ENCODE measurements around the gene PPP6R2. TPM values are rescaled to one million over a fixed set of nuclear protein-coding genes. Genes with fewer than 3 reads are reported as not detected.

Gene PPP6R2
- total RNA-seq, 1 experiment from 2014 or later: 62.1 TPM

GRCh38 chr22:50461979-50462540, 118.9 kb downstream of the PPP6R2 start:
- H3K36me3 ChIP-seq: peaks cover 98% of the 10 kb centered on the region
- DNase-seq (ENCODE audit: low read depth in 1 of 2, low spot score in 2 of 2): no peak
- H3K4me3 ChIP-seq: no peak overlapping the region
- no peaks in the 10 kb centered on the region for H3K4me1 ChIP-seq (replicated peaks)
- no peaks in the 10 kb centered on the region for H3K9me3 ChIP-seq (replicated peaks)
- H3K27ac ChIP-seq: no peak overlapping the region
- no peaks in the 10 kb centered on the region for H3K27me3 ChIP-seq (replicated peaks)

GRCh38 chr22:50463188-50463900, 120.2 kb downstream of the PPP6R2 start:
- Histone ChIP-seq H3K27ac (no peak overlapping the region), H3K36me3 (peaks cover 94% of the 10 kb centered on the region), H3K9me3 (replicated peaks) (no peaks in the 10 kb centered on the region), H3K4me3 (no peak overlapping the region), H3K4me1 (replicated peaks) (no peaks in the 10 kb centered on the region), H3K27me3 (replicated peaks) (no peaks in the 10 kb centered on the region)
- no peak for DNase-seq (ENCODE audit: low read depth in 1 of 2, low spot score in 2 of 2)

GRCh38 chr22:50464451-50464850, 121.3 kb downstream of the PPP6R2 start:
- Histone ChIP-seq H3K9me3 (replicated peaks) (no peaks in the 10 kb centered on the region), H3K27ac (no peak overlapping the region), H3K4me1 (replicated peaks) (peaks cover under 1% of the 10 kb centered on the region), H3K4me3 (no peak overlapping the region), H3K27me3 (replicated peaks) (no peaks in the 10 kb centered on the region), H3K36me3 (peaks cover 86% of the 10 kb centered on the region)
- DNase-seq (ENCODE audit: low read depth in 1 of 2, low spot score in 2 of 2): no peak

GRCh38 chr22:50465066-50465930, 122.2 kb downstream of the PPP6R2 start:
- Histone ChIP-seq H3K9me3 (replicated peaks) (no peaks in the 10 kb centered on the region), H3K4me1 (replicated peaks) (peaks cover 9% of the 10 kb centered on the region), H3K27ac (no peak overlapping the region), H3K27me3 (replicated peaks) (no peaks in the 10 kb centered on the region), H3K4me3 (no peak overlapping the region), H3K36me3 (peaks cover 78% of the 10 kb centered on the region)
- DNase-seq (ENCODE audit: low read depth in 1 of 2, low spot score in 2 of 2): no peak

- H3K9me3 ChIP-seq (replicated peaks): no peaks in the 10 kb centered on the region
- no peaks in the 10 kb centered on the region for H3K27me3 ChIP-seq (replicated peaks)
- DNase-seq (ENCODE audit: low read depth in 1 of 2, low spot score in 2 of 2): no peak
- H3K4me1 ChIP-seq (replicated peaks): peaks cover 14% of the 10 kb centered on the region
- no peak overlapping the region for H3K4me3 ChIP-seq
- H3K36me3 ChIP-seq: peaks cover 68% of the 10 kb centered on the region
- no peak overlapping the region for H3K27ac ChIP-seq
Measured at GRCh38 chr22:50467341-50467740, 124.2 kb downstream of the PPP6R2 start.

- no peak overlapping the region for H3K27ac ChIP-seq
- no peaks in the 10 kb centered on the region for H3K9me3 ChIP-seq (replicated peaks)
- H3K4me1 ChIP-seq (replicated peaks): peaks cover 14% of the 10 kb centered on the region
- H3K27me3 ChIP-seq (replicated peaks): no peaks in the 10 kb centered on the region
- peaks cover 69% of the 10 kb centered on the region for H3K36me3 ChIP-seq
- no peak overlapping the region for H3K4me3 ChIP-seq
- DNase-seq (ENCODE audit: low read depth in 1 of 2, low spot score in 2 of 2): no peak
Measured at GRCh38 chr22:50467773-50468440, 124.8 kb downstream of the PPP6R2 start.

- DNase-seq (ENCODE audit: low read depth in 1 of 2, low spot score in 2 of 2): no peak
- Histone ChIP-seq H3K27me3 (replicated peaks) (no peaks in the 10 kb centered on the region), H3K27ac (no peak overlapping the region), H3K4me1 (replicated peaks) (peaks cover 20% of the 10 kb centered on the region), H3K4me3 (no peak overlapping the region), H3K36me3 (peaks cover 69% of the 10 kb centered on the region), H3K9me3 (replicated peaks) (no peaks in the 10 kb centered on the region)
Measured at GRCh38 chr22:50468626-50469025, 125.5 kb downstream of the PPP6R2 start.

GRCh38 chr22:50469377-50470305, 126.5 kb downstream of the PPP6R2 start:
- H3K27me3 ChIP-seq (replicated peaks): no peaks in the 10 kb centered on the region
- H3K4me3 ChIP-seq: no peak overlapping the region
- peaks cover 66% of the 10 kb centered on the region for H3K36me3 ChIP-seq
- DNase-seq (ENCODE audit: low read depth in 1 of 2, low spot score in 2 of 2): peak; percentile 24 to 68
- H3K9me3 ChIP-seq (replicated peaks): no peaks in the 10 kb centered on the region
- no peak overlapping the region for H3K27ac ChIP-seq
- H3K4me1 ChIP-seq (replicated peaks): peaks cover 26% of the 10 kb centered on the region

- Histone ChIP-seq H3K27ac (no peak overlapping the region), H3K9me3 (replicated peaks) (no peaks in the 10 kb centered on the region)
Measured at GRCh38 chr22:50470491-50470890, 127.4 kb downstream of the PPP6R2 start.

GRCh38 chr22:50471197-50471847, 128.2 kb downstream of the PPP6R2 start:
- H3K36me3 ChIP-seq: peaks cover 51% of the 10 kb centered on the region
- peaks cover 34% of the 10 kb centered on the region for H3K4me1 ChIP-seq (replicated peaks)
- no peaks in the 10 kb centered on the region for H3K9me3 ChIP-seq (replicated peaks)
- DNase-seq (ENCODE audit: low read depth in 1 of 2, low spot score in 2 of 2): no peak
- no peak overlapping the region for H3K4me3 ChIP-seq
- no peak overlapping the region for H3K27ac ChIP-seq
- H3K27me3 ChIP-seq (replicated peaks): no peaks in the 10 kb centered on the region

More at GRCh38 chr22:50470491-50470890, 127.4 kb downstream of the PPP6R2 start:
- Histone ChIP-seq H3K36me3 (peaks cover 59% of the 10 kb centered on the region), H3K4me3 (no peak overlapping the region), H3K4me1 (replicated peaks) (peaks cover 32% of the 10 kb centered on the region), H3K27me3 (replicated peaks) (no peaks in the 10 kb centered on the region)
- no peak for DNase-seq (ENCODE audit: low read depth in 1 of 2, low spot score in 2 of 2)

- H3K27ac ChIP-seq: no peak overlapping the region
- H3K27me3 ChIP-seq (replicated peaks): no peaks in the 10 kb centered on the region
- H3K36me3 ChIP-seq: peaks cover 44% of the 10 kb centered on the region
- peaks cover 34% of the 10 kb centered on the region for H3K4me1 ChIP-seq (replicated peaks)
- H3K9me3 ChIP-seq (replicated peaks): no peaks in the 10 kb centered on the region
- DNase-seq (ENCODE audit: low read depth in 1 of 2, low spot score in 2 of 2): no peak
- H3K4me3 ChIP-seq: no peak overlapping the region
Measured at GRCh38 chr22:50471962-50472361, 128.8 kb downstream of the PPP6R2 start.

GRCh38 chr22:50473088-50473487, 130.0 kb downstream of the PPP6R2 start:
- no peak for DNase-seq (ENCODE audit: low read depth in 1 of 2, low spot score in 2 of 2)
- no peaks in the 10 kb centered on the region for H3K9me3 ChIP-seq (replicated peaks)
- H3K27ac ChIP-seq: no peak overlapping the region
- no peak overlapping the region for H3K4me3 ChIP-seq
- H3K27me3 ChIP-seq (replicated peaks): no peaks in the 10 kb centered on the region
- peaks cover 37% of the 10 kb centered on the region for H3K36me3 ChIP-seq
- H3K4me1 ChIP-seq (replicated peaks): peaks cover 34% of the 10 kb centered on the region
